ENCODE results near the gene AGTRAP.

The AGTRAP gene

GRCh38 chr1:11704691-11705475 lies 31.1 kb upstream of the AGTRAP start:
- DNase-seq: no peak
- intact Hi-C loops (cut with DNase I): no loop called here

GRCh38 chr1:11705596-11705995 lies 30.3 kb upstream of the AGTRAP start:
- intact Hi-C loops (cut with DNase I): no loop called here

GRCh38 chr1:11706292-11706691 lies 29.6 kb upstream of the AGTRAP start:
- intact Hi-C loops (cut with DNase I): no loop called here
- no peak for DNase-seq

More at GRCh38 chr1:11705596-11705995, 30.3 kb upstream of the AGTRAP start:
- no peak for DNase-seq

GRCh38 chr1:11707621-11708276 lies 28.2 kb upstream of the AGTRAP start:
- peak in 4 of 42 donors; percentile 18 to 47 (median 45) for DNase-seq
- intact Hi-C loops (cut with DNase I): no loop called here

GRCh38 chr1:11708554-11709350 lies 27.2 kb upstream of the AGTRAP start:
- peak in 12 of 42 donors; percentile 20 to 68 (median 62) for DNase-seq
- intact Hi-C loops (cut with DNase I): no loop called here

GRCh38 chr1:11711490-11711889 lies 24.4 kb upstream of the AGTRAP start:
- intact Hi-C loops (cut with DNase I): no loop called here
- no peak for DNase-seq

- no peak for DNase-seq
- intact Hi-C loops (cut with DNase I): no loop called here
Measured at GRCh38 chr1:11712285-11712684, 23.7 kb upstream of the AGTRAP start.

GRCh38 chr1:11713095-11713494 lies 22.8 kb upstream of the AGTRAP start:
- intact Hi-C loops (cut with DNase I): no loop called here
- DNase-seq: no peak

- DNase-seq: peak in 5 of 42 donors; percentile 31 to 62 (median 50)
- intact Hi-C loops (cut with DNase I): loop anchor here (5.0 kb wide), 1 partner anchor 63 kb away; the partner anchor contains the start of genes FBXO2 and FBXO44
Measured at GRCh38 chr1:11714831-11715575, 20.9 kb upstream of the AGTRAP start.

- DNase-seq: peak; percentile 77 to 96 (median 90)
- intact Hi-C loops (cut with DNase I): loop anchor here (5.0 kb wide), 1 partner anchor 67 kb away; the partner anchor contains the start of genes FBXO2 and FBXO44
Measured at GRCh38 chr1:11719313-11720032, 16.5 kb upstream of the AGTRAP start.

- intact Hi-C loops (cut with DNase I): no loop called here
- DNase-seq: no peak
Measured at GRCh38 chr1:11720033-11720376, 15.9 kb upstream of the AGTRAP start.

- intact Hi-C loops (cut with DNase I): no loop called here
- peak in 17 of 42 donors; percentile 20 to 69 (median 52) for DNase-seq
Measured at GRCh38 chr1:11720525-11720924, 15.4 kb upstream of the AGTRAP start.

GRCh38 chr1:11721311-11721710 lies 14.6 kb upstream of the AGTRAP start:
- intact Hi-C loops (cut with DNase I): no loop called here
- DNase-seq: no peak

- intact Hi-C loops (cut with DNase I): no loop called here
- DNase-seq: no peak
Measured at GRCh38 chr1:11722538-11722937, 13.4 kb upstream of the AGTRAP start.

- DNase-seq: no peak
- intact Hi-C loops (cut with DNase I): no loop called here
Measured at GRCh38 chr1:11725616-11726015, 10.3 kb upstream of the AGTRAP start.

- DNase-seq: no peak
- intact Hi-C loops (cut with DNase I): no loop called here
Measured at GRCh38 chr1:11727119-11727518, 8.8 kb upstream of the AGTRAP start.

GRCh38 chr1:11728126-11728806 lies 7.7 kb upstream of the AGTRAP start:
- DNase-seq: no peak
- intact Hi-C loops (cut with DNase I): no loop called here

- no peak for DNase-seq
- intact Hi-C loops (cut with DNase I): no loop called here
Measured at GRCh38 chr1:11729155-11729497, 6.8 kb upstream of the AGTRAP start.

Measured in head of caudate nucleus (tissue), 42 donors.